ENCODE data around the gene IYD.

The IYD gene

DNA sequence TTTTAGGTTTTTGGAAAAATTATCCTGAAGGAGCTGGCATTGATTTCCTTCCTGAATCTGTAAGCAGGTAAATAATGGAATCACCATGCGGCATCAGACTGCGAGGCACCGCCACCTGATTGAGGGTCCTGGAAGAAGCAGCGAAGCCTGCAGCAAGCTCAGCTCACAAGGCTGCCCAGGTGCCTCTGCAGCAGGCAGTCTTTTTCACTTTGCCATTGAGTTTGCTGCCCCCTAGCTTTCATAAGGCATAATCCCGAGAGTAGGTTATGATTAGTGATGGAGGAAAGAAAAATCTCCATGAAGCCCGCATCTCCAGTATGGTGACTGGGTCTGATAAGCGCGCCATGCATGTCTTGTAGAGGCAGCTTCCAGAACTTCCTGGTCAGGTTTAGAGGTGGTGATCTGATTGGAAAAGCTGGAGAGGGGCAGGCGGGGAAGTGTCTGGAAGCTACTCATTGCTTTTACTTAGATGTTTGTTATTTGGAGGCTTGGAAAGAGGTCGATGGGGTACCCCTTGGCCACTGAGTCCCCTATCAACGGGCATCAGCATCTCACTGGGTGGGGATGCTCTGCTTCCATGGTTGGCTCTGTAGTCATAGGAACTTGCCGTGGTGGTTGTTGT is 26.7 kb downstream of the IYD start:
- no peak for DNase-seq

DNA sequence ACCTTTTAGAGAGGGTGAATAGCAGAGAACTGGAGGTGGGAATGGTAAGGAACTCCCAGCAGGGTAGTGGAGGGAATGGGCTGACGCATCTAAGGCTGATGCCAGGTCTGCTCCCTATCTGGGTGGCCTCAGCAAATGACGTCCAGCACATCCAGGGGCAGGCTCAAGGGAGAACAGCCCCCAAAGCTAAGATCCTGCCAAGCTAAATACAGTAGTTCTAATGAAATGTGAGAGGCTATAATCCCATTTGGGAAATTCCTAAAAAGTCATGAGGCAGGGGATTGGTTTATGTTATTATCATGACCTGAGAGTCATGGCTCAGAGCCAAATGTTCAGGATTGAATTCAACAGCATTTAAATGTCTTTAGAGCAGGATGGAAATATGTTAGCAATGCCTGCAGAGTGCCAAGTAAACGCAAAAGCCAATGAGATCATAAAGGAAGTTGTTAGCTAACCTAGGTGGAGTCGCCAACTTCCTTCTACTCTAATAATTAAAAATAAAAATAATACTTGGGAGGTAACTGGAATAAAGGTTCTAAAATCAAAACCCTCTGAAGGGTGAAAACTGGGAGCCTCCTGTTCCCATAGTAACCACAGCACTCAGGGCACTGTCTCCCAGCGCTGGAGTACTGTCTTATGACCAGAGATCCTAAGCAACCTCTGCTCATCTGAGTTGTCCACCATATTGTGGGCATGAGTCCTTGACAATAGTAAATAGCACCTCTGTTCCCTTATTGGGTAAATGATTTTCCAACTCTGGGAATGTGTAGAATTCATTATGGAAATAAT is 34.8 kb downstream of the IYD start:
- no peak for DNase-seq

DNA sequence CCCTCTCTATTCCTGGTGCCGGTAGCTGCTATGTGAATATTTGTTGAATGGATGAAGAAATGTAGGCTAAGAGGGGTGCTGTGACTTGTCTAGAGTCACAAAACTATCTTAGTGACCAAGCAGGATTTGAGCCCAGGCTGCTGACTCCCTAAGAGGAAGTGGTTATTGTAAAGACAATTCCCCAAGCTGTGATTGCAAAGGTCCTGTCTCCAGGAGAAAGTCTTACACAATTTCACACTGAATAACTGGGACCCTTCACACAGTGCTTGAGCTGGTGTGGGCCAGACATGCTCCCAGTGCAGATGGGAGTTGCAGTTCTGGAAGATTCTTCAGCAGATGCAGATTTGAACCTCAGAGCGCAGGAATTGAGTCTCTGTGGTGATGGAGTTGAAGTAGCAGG is 38.1 kb downstream of the IYD start:
- DNase-seq, result no peak

DNA sequence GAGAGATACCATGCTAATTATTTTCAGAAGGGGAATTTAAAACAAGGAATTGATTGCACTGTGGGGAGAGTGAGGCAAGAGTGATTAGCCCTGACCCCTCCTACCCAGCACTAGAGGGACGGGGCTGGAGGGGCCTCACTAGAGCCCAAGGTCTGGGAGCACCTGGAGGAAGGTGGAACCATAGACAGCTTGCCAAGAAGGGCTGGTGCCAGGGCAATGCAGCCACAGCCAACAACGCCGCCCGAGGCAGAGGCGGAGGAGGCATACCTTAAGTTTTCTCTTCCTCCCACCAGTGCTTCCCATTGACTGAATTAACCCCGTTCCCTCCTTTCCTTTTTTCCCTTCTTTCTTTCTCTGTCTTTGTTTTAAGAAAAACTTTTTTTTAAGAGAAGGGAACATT is 40.0 kb downstream of the IYD start:
- no peak for DNase-seq

DNA sequence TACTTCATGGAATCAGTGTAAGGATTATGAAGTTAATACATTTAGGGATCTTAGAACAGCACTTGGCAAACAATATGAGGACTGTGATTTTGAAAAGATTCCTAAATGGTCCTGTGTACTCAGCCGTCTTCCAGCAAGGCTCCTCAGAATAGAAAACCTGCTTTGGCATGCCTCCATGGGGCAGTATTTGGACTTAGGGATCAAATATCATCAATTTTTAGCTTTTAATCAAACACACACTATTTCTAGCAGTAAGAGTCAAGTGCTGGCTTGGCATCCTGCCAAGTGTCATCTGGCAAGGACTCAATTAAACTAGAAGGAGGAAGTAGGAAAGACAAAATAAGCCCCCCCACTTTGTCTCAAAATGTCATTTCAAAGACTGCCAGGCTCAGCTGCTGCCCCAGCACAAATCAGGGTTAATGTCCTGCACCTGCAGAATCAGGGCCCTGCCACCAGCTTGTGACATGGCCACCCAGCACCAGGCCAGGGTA is 40.8 kb downstream of the IYD start:
- no peak for DNase-seq

DNA sequence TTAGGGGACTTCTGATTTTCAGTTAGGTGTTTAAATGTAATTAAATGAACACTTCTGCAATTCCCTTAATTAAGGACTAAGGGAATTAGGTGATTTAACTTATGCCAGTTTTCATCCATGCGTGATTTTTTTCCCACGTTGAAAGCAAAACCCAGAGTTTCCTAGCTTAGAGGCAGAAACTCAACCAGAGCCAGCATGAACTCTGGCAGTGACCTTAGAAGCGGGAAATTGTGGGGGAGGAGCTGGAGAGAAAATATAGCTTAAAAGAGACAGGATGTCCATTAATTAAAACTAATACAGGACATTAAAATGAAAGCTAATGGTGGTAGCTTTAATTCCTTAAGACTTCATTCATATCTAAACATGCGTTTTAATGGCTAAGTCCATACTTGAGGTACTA is 41.6 kb downstream of the IYD start:
- DNase-seq, result no peak

DNA sequence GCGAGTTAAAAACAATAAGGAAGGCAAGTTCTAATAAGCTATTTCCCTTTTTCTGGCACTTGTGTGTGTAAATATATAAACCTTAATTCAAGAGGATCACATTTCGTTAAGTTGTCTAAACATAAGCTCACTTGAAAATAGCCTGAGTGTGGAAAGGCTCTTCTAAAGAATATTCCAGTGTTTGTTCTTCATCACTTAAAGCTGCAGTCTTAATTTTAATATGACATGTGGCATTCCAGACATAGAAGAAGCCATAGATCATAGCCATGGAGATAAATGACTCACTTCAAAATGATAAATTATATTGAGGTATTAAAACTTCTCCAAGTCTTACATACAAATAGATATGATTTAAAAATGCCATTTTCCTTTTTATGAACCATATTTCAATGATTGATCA is 42.1 kb downstream of the IYD start:
- DNase-seq, result no peak

DNA sequence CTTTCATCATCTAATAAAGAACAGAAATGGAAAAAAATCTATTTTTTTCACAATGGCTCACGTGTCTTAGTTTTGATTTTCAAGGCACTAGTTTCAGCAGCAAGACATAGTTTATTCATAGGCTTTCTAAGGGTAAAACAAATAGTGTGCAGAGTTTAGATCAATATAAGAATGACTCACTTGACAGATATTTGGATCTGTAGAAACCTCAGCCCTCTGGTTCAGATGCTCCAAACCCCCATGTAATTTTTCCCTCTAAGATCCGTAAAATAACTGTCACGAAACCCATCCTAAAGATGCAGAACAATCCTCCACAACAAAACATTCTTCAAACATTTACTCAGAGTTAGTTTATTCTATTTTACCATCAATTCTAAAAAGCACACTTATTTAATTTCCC is 43.4 kb downstream of the IYD start:
- DNase-seq, result no peak

DNA sequence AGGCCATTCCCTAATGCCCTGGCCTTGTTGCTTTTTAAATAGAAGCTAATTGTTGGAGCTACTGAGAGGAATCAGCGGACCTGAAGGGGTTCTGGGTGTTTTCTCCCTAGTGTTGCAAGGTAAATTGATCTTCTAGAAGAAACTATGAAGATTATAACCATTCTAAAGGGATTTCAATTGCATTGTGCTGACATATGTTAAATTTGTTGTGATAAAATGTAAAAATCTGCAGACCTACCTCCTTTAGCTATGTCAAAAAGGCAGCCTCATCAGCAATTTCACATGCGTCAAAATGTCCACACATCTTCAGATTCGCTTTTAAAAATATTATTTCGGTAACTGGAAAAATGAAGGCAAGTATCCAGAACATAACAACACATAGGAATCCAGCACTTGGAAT is 44.4 kb downstream of the IYD start:
- DNase-seq, result no peak

DNA sequence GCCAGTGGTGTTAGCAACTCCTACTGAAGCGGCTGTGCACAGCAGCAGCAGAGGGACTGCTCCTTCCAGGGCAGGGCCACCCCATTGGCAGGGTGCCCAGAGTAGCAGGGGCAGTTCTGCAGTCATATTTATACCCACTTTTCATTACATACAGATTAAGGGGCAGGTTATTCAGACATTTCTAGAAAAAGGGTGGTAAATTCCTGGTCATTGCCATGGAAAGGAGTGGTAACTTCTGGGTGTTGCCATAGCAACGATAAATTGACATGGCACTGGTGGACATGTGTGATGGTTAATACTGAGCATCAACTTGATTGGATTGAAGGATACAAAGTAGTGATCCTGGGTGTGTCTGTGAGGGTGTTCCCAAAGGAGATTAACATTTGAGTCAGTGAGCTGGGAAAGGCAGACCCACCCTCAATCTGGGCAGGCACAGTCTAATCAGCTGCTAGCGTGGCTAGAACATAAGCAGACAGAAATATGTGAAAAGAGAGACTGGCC is 45.0 kb downstream of the IYD start:
- no peak for DNase-seq

DNA sequence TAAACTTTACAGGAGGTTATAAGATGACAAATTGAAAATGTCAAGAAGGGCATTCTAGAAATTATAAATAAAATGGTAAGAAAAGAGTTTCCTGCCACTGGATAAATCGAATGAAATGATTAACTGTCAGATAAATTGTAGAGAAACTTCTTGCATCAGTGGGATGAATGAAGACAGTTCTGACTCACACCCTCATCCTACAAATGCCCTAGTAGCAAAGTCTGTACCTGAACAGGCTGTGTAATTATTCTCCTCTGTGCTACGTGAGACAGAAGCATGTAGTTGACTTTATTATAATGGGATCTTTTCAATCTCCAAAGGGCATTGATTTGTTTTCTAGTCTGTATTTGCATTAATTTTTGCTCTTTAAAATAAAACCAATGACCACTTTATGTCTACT is 47.3 kb downstream of the IYD start:
- DNase-seq, result no peak

DNA sequence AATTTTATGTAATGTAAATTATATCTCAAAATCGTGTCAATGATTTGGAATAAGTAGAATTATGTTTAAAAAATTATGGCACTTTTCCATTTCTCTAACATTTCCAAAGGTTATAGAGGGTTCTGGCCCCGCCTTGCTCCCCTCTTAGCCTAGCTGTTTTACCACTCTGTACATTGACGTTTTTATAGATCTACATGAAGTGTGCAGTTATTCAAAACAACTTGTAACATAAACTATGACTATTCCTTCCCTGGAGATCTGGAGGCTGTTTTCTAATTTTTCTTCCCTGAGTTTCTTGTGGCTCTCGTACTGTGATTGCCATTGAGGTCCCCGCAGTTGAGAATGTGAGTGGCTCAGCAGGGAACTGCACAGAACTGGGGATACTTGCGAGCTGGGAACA is 48.4 kb downstream of the IYD start:
- DNase-seq, result no peak

DNA sequence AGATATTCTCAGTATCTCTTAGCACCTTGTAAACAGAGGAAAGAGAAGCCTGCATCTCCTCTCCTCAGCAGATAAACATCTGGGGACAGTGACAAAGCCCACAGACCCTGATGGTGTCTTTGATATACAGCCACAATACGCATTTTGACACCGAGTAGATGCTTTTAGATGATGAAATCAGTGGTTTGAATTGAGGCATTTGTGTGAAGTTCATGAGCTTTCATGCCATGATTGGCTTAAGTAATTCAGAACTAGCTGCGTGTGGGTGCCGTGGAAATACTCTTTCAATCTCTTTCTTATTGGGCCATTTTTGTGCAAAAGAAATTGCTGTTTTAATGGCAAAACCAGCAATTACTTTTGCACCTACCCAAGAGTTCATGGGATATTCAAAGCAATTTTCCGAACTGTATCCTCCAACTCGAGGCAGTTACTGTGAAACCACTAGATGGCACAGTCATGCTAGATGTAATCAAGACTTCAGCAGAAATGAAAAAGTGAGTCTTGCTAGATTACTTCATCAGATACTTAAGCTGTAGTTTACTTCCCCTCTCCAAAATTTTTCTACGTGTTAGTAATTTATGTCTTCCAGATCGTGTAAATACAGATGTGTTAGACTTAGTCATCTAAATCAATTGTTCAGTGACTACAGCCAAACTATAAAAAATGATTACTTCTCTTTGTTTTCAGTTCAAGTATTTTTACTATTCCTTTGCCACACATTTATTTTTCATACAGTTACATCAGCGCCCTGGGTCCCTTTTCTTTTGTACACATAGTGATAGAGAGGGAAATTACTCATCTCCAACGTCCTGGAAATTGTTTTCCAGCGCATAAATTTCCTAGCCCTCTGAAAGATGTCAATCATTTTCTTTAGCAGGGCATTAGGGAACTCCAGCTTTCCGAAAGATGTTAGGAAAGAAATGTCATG is 49.4 kb downstream of the IYD start:
- DNase-seq, result no peak

DNA sequence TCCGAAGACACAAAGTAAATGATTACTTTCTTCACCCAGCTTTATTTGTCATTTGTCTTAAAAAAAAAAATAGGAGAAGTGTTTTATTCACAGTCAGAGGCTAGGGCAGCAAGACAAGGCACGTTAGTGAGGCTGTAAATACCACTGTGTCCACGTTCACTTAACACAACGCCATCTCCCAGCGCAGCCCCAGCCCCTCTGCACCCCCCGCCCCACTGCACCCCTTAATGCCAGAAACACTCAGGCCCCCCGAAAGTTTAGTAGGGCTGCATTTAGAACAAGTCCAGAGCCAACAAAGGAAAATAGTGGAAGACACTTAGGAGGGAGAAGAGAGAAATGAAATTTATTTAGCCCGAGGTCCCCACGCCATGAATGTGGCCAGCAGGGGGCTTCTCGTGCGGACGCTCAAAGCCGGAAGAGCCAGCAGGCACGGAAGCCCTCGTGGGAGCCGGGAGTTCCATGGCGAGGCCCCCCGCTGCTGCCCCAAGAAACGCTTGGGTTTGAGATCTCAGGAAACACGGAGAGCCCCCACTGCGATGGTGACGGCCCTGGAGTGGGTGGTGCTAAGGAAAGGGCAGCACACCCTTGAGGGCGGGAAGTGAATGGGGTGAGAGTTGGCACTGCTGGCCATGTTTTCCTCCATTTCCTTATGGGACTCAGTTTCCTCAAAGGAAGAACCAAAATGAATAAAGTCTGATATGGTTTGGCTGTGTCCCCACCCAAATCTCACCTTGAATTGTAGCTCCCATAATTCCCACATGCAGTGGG is 50.2 kb downstream of the IYD start:
- DNase-seq, result peak in 2 of 4 experiments; percentile 5 to 15

DNA sequence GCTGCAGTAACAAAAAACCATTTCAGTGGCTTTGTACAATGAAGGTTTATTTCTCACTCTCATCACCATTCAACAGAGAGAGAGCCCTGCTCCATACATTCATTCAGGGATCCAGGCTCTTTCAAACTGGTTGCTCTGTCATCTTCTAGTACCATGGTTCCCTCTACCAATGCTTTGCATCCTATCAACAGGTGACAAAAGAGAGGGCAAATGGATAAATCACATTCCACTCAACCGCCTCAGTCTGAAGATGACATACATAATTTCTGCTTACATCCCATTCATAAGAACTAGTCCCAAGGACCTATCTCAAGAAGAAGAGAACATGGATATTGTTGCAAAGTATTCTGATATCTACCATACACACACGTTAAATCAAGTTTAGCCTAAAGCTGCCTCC is 51.6 kb downstream of the IYD start:
- DNase-seq, result no peak

DNA sequence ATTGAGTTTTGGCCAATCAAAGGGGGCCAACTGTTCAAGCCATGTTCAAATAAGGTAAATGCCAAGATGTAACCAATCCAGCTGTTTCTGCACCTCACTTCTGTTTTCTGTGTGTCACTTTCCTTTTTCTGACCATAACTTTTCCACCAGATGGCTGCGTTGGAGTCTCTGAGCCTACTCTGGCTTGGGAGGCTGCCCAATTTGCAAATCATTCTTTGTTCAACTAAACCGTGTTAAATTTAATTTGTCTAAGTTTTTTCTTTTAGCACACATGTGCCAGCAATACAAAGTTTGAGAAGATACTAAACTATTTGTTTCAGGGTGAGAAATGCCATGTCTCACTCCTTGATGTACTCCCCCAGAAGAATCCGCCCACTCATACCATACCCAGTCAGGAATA is 52.1 kb downstream of the IYD start:
- DNase-seq, result no peak

DNA sequence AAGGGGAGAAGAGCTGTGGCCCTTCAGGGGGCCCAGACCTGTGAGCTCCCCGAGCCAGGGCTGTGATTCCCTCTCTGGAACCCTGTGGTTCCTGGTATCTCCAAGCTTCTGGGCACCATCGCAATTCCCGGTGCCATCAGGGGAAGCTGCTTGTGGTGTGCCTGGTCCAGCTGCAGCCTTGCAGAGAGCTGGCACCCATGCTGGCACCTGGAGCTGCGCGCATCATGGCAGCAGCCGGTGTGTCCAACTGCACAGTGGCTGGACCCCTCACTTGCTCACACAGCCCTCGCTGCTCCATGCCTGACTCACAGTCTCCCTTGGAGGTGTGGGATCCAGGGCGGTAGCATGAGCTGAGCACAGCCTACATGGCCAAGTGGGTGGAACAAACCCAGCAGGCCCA is 56.7 kb downstream of the IYD start:
- DNase-seq, result no peak

DNA sequence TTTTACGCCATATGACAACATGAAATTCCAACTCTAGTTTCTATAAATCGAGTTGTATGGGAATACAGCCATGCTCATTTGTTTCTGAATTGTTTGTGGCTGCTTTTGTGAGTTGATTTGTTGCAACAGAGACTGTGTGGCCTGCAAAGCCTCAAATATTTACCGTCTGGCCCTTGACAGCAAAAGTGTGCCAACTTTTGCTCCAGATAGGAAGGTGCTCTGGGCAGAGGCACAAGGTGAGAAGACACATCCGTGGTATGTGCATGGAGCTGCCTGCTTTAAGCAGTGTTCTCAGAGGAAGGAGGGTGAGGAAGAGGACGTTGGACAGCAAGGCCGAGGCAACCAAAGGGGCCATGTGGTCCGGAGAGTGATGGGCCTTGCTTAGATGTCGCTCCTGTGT is 57.4 kb downstream of the IYD start:
- DNase-seq, result no peak

DNA sequence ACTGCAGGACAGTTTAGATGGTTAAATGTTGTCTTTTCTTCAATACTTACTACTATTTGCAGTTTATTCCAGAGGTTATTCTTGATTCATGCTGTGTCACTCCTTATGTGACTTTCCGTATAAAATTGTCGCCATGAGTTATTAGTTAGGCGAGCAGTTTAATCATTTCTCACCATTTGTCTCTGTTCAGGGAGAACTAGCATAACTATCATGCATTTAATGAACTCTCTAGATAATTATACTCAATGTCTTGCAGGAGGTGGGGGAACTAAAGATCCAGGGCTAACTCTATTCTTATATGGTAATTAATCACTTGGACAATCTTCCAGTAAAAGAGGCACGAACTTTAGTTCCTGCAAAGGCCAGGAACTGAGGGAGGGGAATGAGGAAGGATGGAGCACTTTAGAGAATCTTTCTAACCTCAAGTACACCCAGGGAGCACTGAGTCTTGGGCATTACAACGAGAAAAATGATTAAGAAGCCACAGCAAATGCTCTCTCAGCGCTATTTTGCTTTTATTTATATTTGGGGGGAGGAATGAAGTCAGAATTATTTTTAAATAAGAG is 58.3 kb downstream of the IYD start:
- DNase-seq, result no peak

DNA sequence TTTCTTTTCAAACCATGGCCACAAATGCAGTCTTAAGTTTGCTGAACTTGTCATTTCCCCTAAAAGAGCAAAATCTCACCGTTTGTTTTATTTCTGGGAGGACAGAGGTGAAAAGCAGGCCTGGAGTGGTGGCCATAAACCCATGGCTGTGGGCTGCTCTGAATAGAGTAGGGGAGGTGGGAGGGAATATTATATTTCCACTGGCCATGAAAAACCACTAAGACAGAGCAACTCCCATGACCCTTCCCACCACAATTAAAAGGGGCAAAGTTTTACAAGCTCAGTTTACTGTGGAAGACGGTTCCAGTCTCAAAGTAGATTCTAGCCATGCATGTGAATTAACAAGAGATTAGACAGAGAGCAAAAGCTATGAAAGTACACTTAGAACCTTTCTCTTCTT is 59.0 kb downstream of the IYD start:
- DNase-seq, result no peak

DNA sequence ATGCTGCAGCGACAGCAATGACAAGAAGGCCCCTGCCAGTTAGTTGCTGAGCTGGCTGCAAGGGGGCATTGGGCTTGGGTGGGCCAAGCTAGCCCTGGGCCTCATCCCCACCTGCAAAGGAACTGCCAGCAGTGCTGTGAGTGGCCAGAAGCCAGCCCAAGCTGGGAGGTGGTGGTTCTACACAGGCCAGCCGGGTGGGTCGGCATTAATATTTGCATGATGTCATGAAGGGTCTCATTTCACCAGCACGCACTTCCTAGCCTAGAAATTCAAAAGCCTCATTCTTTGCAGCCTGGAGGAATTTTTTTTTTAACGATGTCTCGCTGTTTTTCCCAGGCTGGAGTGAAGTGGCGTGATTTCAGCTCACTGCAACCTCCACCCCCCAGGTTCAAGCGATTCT is 62.0 kb downstream of the IYD start:
- no peak for DNase-seq

DNA sequence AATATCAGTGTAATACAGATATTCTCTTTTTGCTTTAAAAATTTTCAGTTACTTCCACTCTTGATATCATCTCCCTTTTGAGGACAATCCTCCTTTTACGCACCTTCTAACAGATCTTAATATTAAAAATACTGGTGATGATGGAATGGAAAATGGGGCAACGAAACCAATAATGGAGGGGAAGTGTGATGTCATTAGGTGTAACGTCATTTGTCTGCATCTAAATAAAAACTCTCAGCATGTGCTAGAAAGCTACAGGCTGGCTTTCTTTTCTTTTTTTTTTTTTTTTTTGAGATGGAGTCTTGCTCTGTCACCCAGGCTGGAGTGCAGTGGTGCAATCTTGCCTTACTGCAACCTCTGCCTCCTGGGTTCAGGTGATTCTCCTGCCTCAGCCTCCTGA is 66.5 kb downstream of the IYD start:
- DNase-seq, result no peak

Data from activated CD4-positive, CD25-positive, alpha-beta regulatory T cell (primary cell).